DND-41 (cell line): Measurements from ENCODE around the gene AMDHD2.

ENCODE experiments used
- ATAC-seq: fragments of 200-7000 bp; cut with Tn5 transposase; 3 replicates; pipeline ENCODE4 v1.9.1; 2021; ENCODE audit warnings: low read depth; ENCODE audit not compliant: insufficient read depth
- DNase-seq: peaks from one replicate; pipeline ENCODE4 v3.0.0-alpha.2; 2020
- H2AFZ ChIP-seq: 2 replicates; pipeline ENCODE4 v1.6.0; 2012; ENCODE audit warnings: low read depth, low read length
- H3K27ac ChIP-seq: 2 replicates; pipeline ENCODE4 v1.5.1; 2012; ENCODE audit warnings: low read length, inconsistent platforms
- H3K27me3 ChIP-seq: fragments of 200-600 bp; sonication (generic); 2 replicates; pipeline ENCODE4 v1.6.0; 2012; ENCODE audit warnings: low read length, mild to moderate bottlenecking, inconsistent platforms; ENCODE audit not compliant: insufficient read depth, poor library complexity
- H3K36me3 ChIP-seq: 2 replicates; pipeline ENCODE4 v1.5.1; 2012; ENCODE audit warnings: low read length, inconsistent platforms; ENCODE audit not compliant: insufficient read depth
- H3K4me1 ChIP-seq: 2 replicates; pipeline ENCODE4 v1.5.1; 2012; ENCODE audit warnings: mild to moderate bottlenecking, low read length; ENCODE audit not compliant: insufficient read depth
- H3K4me2 ChIP-seq: 2 replicates; pipeline ENCODE4 v1.6.0; 2012; ENCODE audit warnings: mild to moderate bottlenecking, moderate library complexity, low read length, inconsistent platforms; ENCODE audit not compliant: insufficient read depth
- H3K4me3 ChIP-seq, 2 experiments: fragments of 200-600 bp in 1 of 2; shearing (Covaris generic) in 1 of 2; 2 replicates each; pipeline ENCODE4 v1.5.1; 2012 to 2016; ENCODE audit warnings: inconsistent platforms in 2 of 2, low read length in 2 of 2, mild to moderate bottlenecking in 2 of 2, low read depth in 1 of 2, moderate library complexity in 1 of 2
- H3K79me2 ChIP-seq: 2 replicates; pipeline ENCODE4 v1.6.0; 2012; ENCODE audit warnings: low read length, inconsistent platforms; ENCODE audit not compliant: insufficient read depth
- H3K9ac ChIP-seq: 2 replicates; pipeline ENCODE4 v1.6.0; 2012; ENCODE audit warnings: low read depth, mild to moderate bottlenecking, inconsistent platforms, low read length, moderate library complexity
- H3K9me3 ChIP-seq: 2 replicates; pipeline ENCODE4 v1.5.1; 2012; ENCODE audit warnings: low read length, moderate library complexity, mild to moderate bottlenecking, inconsistent platforms; ENCODE audit not compliant: insufficient read depth, severe bottlenecking
- H4K20me1 ChIP-seq: 2 replicates; pipeline ENCODE4 v1.6.0; 2012; ENCODE audit warnings: low read length; ENCODE audit not compliant: insufficient read depth
- EZH2 ChIP-seq: IDR thresholded peaks from 3 replicates; pipeline ENCODE4 v1.6.1; 2012; ENCODE audit warnings: borderline replicate concordance, low read depth, mild to moderate bottlenecking, moderate library complexity, low read length, inconsistent platforms; ENCODE audit not compliant: severe bottlenecking
- TF ChIP-seq, protein P1 (sequence below): IDR thresholded peaks from 2 replicates; pipeline ENCODE4 v1.5.1; 2012; ENCODE audit warnings: borderline replicate concordance, low read length, moderate library complexity, mild to moderate bottlenecking; ENCODE audit not compliant: poor library complexity, severe bottlenecking; ENCODE audit errors: extremely low read depth

AMDHD2 gene

DNA sequence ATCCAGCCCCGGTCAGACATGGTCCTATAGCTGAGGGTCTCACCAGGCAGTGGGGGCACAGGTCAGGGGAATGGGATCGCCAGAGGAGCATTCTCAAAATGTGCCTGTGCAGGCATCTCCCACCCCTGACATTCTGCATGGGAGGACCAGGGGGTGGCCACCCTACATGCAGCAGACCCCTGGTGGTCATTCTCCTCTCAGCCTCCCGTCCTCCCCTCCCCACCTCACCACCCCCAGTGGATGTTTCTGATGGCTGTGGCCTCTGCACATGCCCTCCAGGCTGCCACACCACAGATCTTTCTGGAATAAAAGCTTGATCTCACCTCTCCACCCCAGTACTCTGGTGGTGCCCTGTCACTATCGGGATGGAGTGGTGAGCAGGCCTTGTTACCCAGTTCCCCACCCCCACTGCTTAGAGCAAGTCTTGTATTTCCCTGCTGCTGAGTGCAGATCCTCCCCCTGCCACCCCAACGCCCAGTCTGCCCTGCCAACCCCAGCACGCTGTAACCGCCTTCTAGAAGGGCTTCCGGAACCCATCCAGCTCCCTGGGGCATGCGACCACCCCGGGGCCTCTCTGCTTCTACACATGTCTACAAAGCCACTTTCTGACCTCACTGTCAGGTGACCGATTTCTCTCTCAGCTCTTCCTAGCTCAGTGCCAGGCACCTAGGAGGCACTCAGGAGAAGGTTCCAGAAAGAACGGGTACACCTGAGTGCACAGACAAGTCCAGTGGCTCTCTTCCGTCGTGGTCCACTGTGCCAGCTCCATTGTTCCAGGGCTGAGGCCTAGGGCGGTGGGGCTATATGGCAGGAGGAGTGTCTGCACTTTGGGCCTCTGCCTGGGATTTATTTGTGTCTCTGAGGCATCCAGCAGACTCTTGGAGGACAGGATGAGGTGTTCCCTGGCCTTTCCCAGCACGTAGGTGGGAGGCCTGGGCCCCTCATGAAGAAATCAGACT is 36.0 kb upstream of the AMDHD2 start:
- DNase-seq, result no peak

DNA sequence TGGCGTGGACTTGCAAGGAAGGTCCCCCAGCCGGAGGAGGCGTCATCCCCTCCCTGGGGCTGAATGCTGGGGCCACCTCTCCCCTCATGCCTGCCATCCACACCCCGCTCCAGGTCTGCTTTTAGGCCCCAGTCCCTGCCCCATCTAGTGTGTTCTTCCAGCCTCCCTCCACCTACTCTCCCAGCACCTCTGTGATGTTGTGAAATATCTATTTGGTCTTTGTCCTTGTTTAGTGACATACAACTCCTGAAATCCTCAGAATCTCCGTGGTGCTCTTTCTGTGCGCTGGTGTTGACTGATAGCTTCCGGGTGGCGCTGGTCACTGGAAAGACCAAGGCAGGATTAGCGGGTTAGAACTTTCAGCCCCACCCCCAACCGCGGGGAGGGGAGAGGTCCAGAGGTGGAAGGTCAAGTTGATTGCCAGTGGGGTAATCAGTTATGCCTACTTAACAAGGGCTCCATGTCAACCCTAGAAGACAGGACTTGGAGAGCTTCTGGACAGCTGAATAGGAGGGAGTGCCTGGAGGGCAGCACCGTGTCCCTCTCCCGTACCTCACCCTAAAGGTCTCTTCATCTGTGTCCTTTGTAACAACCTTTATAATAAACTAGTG is 35.2 kb upstream of the AMDHD2 start:
- Histone ChIP-seq H3K36me3 (peaks cover 9% of the 10 kb centered on the region), H3K4me3 (no peak overlapping the region), H3K27ac (no peak overlapping the region), H3K9me3 (no peaks in the 10 kb centered on the region), H3K4me2 (no peak overlapping the region), H3K27me3 (no peaks in the 10 kb centered on the region), H2AFZ (no peak overlapping the region), H3K9ac (no peak overlapping the region), H3K4me1 (no peaks in the 10 kb centered on the region), H4K20me1 (peaks cover 82% of the 10 kb centered on the region), H3K79me2 (peaks cover 77% of the 10 kb centered on the region)
- no peak for DNase-seq
- ATAC-seq, result no peak
- no peak for TF ChIP-seq EZH2
- TF ChIP-seq, protein P1, sequence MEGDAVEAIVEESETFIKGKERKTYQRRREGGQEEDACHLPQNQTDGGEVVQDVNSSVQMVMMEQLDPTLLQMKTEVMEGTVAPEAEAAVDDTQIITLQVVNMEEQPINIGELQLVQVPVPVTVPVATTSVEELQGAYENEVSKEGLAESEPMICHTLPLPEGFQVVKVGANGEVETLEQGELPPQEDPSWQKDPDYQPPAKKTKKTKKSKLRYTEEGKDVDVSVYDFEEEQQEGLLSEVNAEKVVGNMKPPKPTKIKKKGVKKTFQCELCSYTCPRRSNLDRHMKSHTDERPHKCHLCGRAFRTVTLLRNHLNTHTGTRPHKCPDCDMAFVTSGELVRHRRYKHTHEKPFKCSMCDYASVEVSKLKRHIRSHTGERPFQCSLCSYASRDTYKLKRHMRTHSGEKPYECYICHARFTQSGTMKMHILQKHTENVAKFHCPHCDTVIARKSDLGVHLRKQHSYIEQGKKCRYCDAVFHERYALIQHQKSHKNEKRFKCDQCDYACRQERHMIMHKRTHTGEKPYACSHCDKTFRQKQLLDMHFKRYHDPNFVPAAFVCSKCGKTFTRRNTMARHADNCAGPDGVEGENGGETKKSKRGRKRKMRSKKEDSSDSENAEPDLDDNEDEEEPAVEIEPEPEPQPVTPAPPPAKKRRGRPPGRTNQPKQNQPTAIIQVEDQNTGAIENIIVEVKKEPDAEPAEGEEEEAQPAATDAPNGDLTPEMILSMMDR, result no peak

More for the DNA sequence above, 36.0 kb upstream of the AMDHD2 start:
- H3K36me3 ChIP-seq, result peaks cover 7% of the 10 kb centered on the region; the same call in 1 of the 2 replicates
- H3K4me2 ChIP-seq, result no peak overlapping the region
- no peak overlapping the region for H3K27ac ChIP-seq
- no peak overlapping the region for H3K9ac ChIP-seq
- H3K79me2 ChIP-seq, result peaks cover 78% of the 10 kb centered on the region
- H3K27me3 ChIP-seq, result no peaks in the 10 kb centered on the region
- H2AFZ ChIP-seq, result no peak overlapping the region
- H4K20me1 ChIP-seq, result peaks cover 79% of the 10 kb centered on the region
- H3K4me1 ChIP-seq, result no peaks in the 10 kb centered on the region
- TF ChIP-seq, protein P1, result no peak
- no peak for TF ChIP-seq EZH2
- no peak for ATAC-seq
- no peak overlapping the region for H3K4me3 ChIP-seq
- no peaks in the 10 kb centered on the region for H3K9me3 ChIP-seq

DNA sequence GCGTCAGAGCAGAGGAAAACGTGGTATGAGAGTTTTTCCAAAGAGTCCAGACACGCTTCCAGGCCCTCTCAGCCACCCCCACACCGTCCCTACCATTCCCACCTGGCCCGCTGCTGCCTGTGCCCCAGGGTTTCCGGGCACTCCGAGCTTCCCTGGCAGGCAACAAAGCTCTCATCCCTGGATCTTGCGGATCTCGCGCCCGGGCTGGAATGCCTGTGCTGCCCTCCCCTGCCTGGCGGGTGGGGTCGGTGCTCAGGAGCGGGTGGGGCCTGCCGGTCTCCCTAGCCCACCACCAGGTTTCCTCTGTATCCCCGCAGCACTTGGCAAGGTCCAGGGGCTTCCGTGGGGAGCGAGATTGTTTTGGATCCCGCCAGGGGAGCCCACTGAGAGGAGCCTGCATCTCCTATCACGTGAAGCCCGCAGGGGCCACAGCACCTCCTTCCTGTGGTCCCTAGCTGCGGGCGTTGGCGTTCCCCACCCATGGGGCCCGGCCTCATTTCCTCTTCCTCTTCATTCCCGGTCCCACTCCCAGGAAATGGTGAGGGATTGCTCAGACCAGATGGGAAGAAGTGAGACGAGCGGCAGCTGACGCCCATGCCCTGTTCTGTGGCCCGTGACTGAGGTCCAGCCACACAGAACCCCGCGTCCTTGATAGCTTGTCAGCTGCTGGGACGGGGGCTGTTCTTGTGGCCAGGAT is 34.2 kb upstream of the AMDHD2 start:
- Histone ChIP-seq H3K36me3 (peaks cover 14% of the 10 kb centered on the region), H3K27ac (no peak overlapping the region), H4K20me1 (peaks cover 80% of the 10 kb centered on the region), H3K4me3 (no peak overlapping the region), H3K27me3 (no peaks in the 10 kb centered on the region), H3K4me1 (no peaks in the 10 kb centered on the region), H3K79me2 (peaks cover 73% of the 10 kb centered on the region), H2AFZ (no peak overlapping the region), H3K9me3 (no peaks in the 10 kb centered on the region), H3K4me2 (no peak overlapping the region), H3K9ac (no peak overlapping the region)
- ATAC-seq (no peak), DNase-seq (no peak)
- TF ChIP-seq, protein P1, result no peak
